Liver (tissue), 9 donors: ENCODE results near the gene EIPR1. TPM values are rescaled to one million over a fixed set of nuclear protein-coding genes. Genes with fewer than 3 reads are reported as not detected.

ENCODE experiments used
- DNase-seq: peaks from one replicate; pipeline ENCODE4 v3.0.0-alpha.2; 2017; ENCODE audit warnings: low spot score
- H3K27ac ChIP-seq, 2 donors: one replicate each; pipeline ENCODE4 v1.7.0; 2013; ENCODE audit warnings: inconsistent platforms in 2 of 2, low read length in 2 of 2, control low read depth in 1 of 2, low read depth in 1 of 2, mild to moderate bottlenecking in 1 of 2
- H3K27me3 ChIP-seq, 4 donors: one replicate each; pipeline versions ENCODE4 v1.6.1 to v1.7.0; 2013; ENCODE audit warnings: low read length in 3 of 4, inconsistent platforms in 1 of 4, mild to moderate bottlenecking in 1 of 4, moderate library complexity in 1 of 4; ENCODE audit not compliant: control insufficient read depth in 4 of 4, insufficient read depth in 4 of 4
- H3K36me3 ChIP-seq, 4 donors: one replicate each; pipeline versions ENCODE4 v1.6.1 to v1.7.0; 2013; ENCODE audit warnings: low read length in 3 of 4, mild to moderate bottlenecking in 3 of 4, low read depth in 1 of 4, moderate library complexity in 1 of 4; ENCODE audit not compliant: control insufficient read depth in 4 of 4, insufficient read depth in 3 of 4
- H3K4me1 ChIP-seq, 4 donors: one replicate each; pipeline versions ENCODE4 v1.6.1 to v1.7.0; 2013; ENCODE audit warnings: low read length in 3 of 4, mild to moderate bottlenecking in 3 of 4, moderate library complexity in 1 of 4; ENCODE audit not compliant: control insufficient read depth in 4 of 4, insufficient read depth in 4 of 4
- H3K4me3 ChIP-seq, 3 donors: one replicate each; pipeline versions ENCODE4 v1.6.1 to v1.7.0; 2013; ENCODE audit warnings: low read length in 3 of 3, control low read depth in 1 of 3, low read depth in 1 of 3, mild to moderate bottlenecking in 1 of 3
- H3K9ac ChIP-seq, 2 donors: one replicate each; pipeline ENCODE4 v1.7.0; 2013; ENCODE audit warnings: low read length in 2 of 2, mild to moderate bottlenecking in 2 of 2, moderate library complexity in 2 of 2, control low read depth in 1 of 2, low read depth in 1 of 2
- H3K9me3 ChIP-seq, 4 donors: one replicate each; pipeline versions ENCODE4 v1.6.1 to v1.7.0; 2013; ENCODE audit warnings: low read length in 3 of 4; ENCODE audit not compliant: control insufficient read depth in 4 of 4
- EGR1 ChIP-seq, 2 donors: IDR thresholded peaks; 2 replicates each; pipeline ENCODE4 v1.6.1; 2016 to 2018; ENCODE audit warnings: antibody characterized with exemption in 2 of 2, low read depth in 2 of 2
- FOXA1 ChIP-seq: IDR thresholded peaks from 2 replicates; pipeline ENCODE4 v1.6.1; 2016; ENCODE audit warnings: antibody characterized with exemption
- GABPA ChIP-seq, 2 donors: IDR thresholded peaks in 1 of 2; conservative IDR thresholded peaks in 1 of 2; 2 replicates each; pipeline ENCODE4 v1.6.1; 2016; ENCODE audit warnings: antibody characterized with exemption in 2 of 2, mild to moderate bottlenecking in 1 of 2, moderate library complexity in 1 of 2
- JUND ChIP-seq, 2 donors: IDR thresholded peaks; 2 replicates each; pipeline ENCODE4 v1.6.1; 2016; ENCODE audit warnings: antibody characterized with exemption in 2 of 2
- NR2F2 ChIP-seq: IDR thresholded peaks from 2 replicates; pipeline ENCODE4 v1.6.1; 2016; ENCODE audit warnings: antibody characterized with exemption
- RAD21 ChIP-seq, 2 donors: IDR thresholded peaks; 2 replicates each; pipeline ENCODE4 v1.6.1; 2016; ENCODE audit warnings: antibody characterized with exemption in 2 of 2, mild to moderate bottlenecking in 2 of 2
- RXRA ChIP-seq, 2 donors: IDR thresholded peaks; 2 replicates each; pipeline ENCODE4 v1.6.1; 2017 to 2018; ENCODE audit warnings: antibody characterized with exemption in 2 of 2, mild to moderate bottlenecking in 1 of 2
- SP1 ChIP-seq: IDR thresholded peaks from 2 replicates; pipeline ENCODE4 v1.6.1; 2018; ENCODE audit warnings: antibody characterized with exemption, mild to moderate bottlenecking
- TAF1 ChIP-seq: conservative IDR thresholded peaks from 2 replicates; pipeline ENCODE4 v1.6.1; 2016; ENCODE audit warnings: antibody characterized with exemption, mild to moderate bottlenecking
- YY1 ChIP-seq: IDR thresholded peaks from 2 replicates; pipeline ENCODE4 v1.6.1; 2016; ENCODE audit warnings: antibody characterized with exemption, mild to moderate bottlenecking
- WGBS: extraction: QIAGEN DNeasy Blood & Tissue Kit; methylation state at CpG from one replicate; pipeline ENCODE4 v1.1.7; 2013; 5-methylcytosine and 5-hydroxymethylcytosine counted together
- polyA plus RNA-seq, 2 donors: library from polyadenylated mRNA; stranded (reverse) in 1 of 2; unstranded in 1 of 2; fragments of 200-250 nt in 1 of 2; fragments of >200 nt in 1 of 2; fragmentation: Nextera tagmentation in 1 of 2; extraction: Ambion mirVana in 1 of 2; gene quantifications; one replicate each; pipeline versions ENCODE4 v1.2.1 to v1.2.3, GENCODE V29; 2013 to 2015
- total RNA-seq, 2 donors: library from RNA; depleted of rRNA; stranded (reverse); fragments of >200 nt; gene quantifications; one replicate each; pipeline ENCODE4 v1.2.3, GENCODE V29; 2014
- TF ChIP-seq, protein P1 (sequence below): IDR thresholded peaks from 2 replicates; pipeline ENCODE4 v1.6.1; 2016; ENCODE audit warnings: antibody characterized with exemption
- TF ChIP-seq, protein P2 (sequence below): IDR thresholded peaks from 2 replicates; pipeline ENCODE4 v1.6.1; 2016; ENCODE audit warnings: antibody characterized with exemption
- TF ChIP-seq, protein P3 (sequence below): fragments of 150-350 bp; IDR thresholded peaks from 2 replicates; pipeline ENCODE4 v1.5.1; 2017; ENCODE audit warnings: improper control_type of control experiment, low read depth, low read length; ENCODE audit not compliant: missing input control
- TF ChIP-seq, protein P4 (sequence below): IDR thresholded peaks from 2 replicates; pipeline ENCODE4 v1.6.1; 2016; ENCODE audit warnings: antibody characterized with exemption, mild to moderate bottlenecking
- donor health status: healthy.
- donor health status: healthy.
- donor health status: healthy.
- donor health status: healthy.
- donor health status: healthy.

The EIPR1 gene
- total and polyA plus RNA-seq, 4 donors: 7.6 to 12.1 (median 11.4) TPM

DNA sequence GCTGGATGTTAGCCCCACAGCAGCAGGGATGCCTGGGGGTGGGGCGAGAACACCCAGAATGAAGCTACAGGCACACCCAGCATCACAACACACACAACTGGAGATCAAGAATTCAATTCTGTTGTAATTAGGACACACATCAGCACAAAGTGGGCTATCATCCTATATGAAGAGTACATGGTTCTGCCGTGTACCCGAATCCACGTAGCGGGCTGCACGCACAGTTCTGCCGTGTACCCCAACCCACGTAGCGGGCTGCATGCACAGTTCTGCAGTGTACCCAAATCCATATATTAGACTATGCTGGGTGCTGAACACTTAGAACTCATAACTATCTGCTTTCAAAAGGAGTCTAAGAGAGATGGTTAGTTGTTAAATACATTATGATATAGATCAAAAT, 86.5 kb downstream of the EIPR1 start (continued):
- TF ChIP-seq GABPA (IDR thresholded peaks at IDR 0.05 in 1 of 2, conservative IDR thresholded peaks at IDR 0.05 in 1 of 2) (no peak), TAF1 (no peak), JUND (IDR thresholded peaks at IDR 0.05) (no peak), FOXA1 (no peak)
- TF ChIP-seq, protein P1, sequence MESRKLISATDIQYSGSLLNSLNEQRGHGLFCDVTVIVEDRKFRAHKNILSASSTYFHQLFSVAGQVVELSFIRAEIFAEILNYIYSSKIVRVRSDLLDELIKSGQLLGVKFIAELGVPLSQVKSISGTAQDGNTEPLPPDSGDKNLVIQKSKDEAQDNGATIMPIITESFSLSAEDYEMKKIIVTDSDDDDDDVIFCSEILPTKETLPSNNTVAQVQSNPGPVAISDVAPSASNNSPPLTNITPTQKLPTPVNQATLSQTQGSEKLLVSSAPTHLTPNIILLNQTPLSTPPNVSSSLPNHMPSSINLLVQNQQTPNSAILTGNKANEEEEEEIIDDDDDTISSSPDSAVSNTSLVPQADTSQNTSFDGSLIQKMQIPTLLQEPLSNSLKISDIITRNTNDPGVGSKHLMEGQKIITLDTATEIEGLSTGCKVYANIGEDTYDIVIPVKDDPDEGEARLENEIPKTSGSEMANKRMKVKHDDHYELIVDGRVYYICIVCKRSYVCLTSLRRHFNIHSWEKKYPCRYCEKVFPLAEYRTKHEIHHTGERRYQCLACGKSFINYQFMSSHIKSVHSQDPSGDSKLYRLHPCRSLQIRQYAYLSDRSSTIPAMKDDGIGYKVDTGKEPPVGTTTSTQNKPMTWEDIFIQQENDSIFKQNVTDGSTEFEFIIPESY: no peak

DNA sequence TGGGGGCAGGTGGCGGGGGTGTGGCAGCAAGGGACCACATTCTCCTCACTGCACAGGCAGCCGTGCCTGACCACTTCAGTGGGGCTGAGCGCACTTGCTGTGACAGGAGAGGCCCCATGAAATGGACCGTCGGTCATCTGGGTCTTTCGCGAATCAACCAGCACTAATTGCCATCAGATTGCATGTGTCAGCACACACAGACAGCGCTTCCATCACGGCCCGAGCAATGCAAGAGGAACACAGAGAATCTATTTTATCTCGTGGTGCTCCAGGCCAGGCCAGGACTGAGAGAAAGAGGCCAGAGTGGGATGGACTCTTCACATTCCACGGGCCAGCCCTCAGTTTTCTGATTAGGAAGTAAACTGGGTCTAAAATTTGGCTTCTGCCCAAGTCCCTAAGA, 87.0 kb downstream of the EIPR1 start:
- no peaks in the 10 kb centered on the region for H3K36me3 ChIP-seq
- no peak for DNase-seq
- no peaks in the 10 kb centered on the region for H3K9me3 ChIP-seq

More for the DNA sequence above, 87.0 kb downstream of the EIPR1 start:
- 83% methylated on average over 12 of the region's 12 CpGs for WGBS
- no peaks in the 10 kb centered on the region for H3K27me3 ChIP-seq
- no peak overlapping the region for H3K9ac ChIP-seq
- H3K4me1 ChIP-seq: no peaks in the 10 kb centered on the region
- no peak overlapping the region for H3K4me3 ChIP-seq
- no peak for TF ChIP-seq RXRA (IDR thresholded peaks at IDR 0.05)
- TF ChIP-seq, protein P2, sequence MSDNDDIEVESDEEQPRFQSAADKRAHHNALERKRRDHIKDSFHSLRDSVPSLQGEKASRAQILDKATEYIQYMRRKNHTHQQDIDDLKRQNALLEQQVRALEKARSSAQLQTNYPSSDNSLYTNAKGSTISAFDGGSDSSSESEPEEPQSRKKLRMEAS: no peak
- no peak for TF ChIP-seq NR2F2
- TF ChIP-seq EGR1 (IDR thresholded peaks at IDR 0.05; ENCODE audit: low read depth in 2 of 2): no peak
- TF ChIP-seq, protein P1: no peak
- TF ChIP-seq SP1: no peak
- no peak for TF ChIP-seq TAF1
- no peak for TF ChIP-seq YY1
- TF ChIP-seq, protein P3, sequence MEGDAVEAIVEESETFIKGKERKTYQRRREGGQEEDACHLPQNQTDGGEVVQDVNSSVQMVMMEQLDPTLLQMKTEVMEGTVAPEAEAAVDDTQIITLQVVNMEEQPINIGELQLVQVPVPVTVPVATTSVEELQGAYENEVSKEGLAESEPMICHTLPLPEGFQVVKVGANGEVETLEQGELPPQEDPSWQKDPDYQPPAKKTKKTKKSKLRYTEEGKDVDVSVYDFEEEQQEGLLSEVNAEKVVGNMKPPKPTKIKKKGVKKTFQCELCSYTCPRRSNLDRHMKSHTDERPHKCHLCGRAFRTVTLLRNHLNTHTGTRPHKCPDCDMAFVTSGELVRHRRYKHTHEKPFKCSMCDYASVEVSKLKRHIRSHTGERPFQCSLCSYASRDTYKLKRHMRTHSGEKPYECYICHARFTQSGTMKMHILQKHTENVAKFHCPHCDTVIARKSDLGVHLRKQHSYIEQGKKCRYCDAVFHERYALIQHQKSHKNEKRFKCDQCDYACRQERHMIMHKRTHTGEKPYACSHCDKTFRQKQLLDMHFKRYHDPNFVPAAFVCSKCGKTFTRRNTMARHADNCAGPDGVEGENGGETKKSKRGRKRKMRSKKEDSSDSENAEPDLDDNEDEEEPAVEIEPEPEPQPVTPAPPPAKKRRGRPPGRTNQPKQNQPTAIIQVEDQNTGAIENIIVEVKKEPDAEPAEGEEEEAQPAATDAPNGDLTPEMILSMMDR: no peak
- no peak for TF ChIP-seq RAD21 (IDR thresholded peaks at IDR 0.05)
- no peak for TF ChIP-seq GABPA (IDR thresholded peaks at IDR 0.05 in 1 of 2, conservative IDR thresholded peaks at IDR 0.05 in 1 of 2)
- TF ChIP-seq, protein P4, sequence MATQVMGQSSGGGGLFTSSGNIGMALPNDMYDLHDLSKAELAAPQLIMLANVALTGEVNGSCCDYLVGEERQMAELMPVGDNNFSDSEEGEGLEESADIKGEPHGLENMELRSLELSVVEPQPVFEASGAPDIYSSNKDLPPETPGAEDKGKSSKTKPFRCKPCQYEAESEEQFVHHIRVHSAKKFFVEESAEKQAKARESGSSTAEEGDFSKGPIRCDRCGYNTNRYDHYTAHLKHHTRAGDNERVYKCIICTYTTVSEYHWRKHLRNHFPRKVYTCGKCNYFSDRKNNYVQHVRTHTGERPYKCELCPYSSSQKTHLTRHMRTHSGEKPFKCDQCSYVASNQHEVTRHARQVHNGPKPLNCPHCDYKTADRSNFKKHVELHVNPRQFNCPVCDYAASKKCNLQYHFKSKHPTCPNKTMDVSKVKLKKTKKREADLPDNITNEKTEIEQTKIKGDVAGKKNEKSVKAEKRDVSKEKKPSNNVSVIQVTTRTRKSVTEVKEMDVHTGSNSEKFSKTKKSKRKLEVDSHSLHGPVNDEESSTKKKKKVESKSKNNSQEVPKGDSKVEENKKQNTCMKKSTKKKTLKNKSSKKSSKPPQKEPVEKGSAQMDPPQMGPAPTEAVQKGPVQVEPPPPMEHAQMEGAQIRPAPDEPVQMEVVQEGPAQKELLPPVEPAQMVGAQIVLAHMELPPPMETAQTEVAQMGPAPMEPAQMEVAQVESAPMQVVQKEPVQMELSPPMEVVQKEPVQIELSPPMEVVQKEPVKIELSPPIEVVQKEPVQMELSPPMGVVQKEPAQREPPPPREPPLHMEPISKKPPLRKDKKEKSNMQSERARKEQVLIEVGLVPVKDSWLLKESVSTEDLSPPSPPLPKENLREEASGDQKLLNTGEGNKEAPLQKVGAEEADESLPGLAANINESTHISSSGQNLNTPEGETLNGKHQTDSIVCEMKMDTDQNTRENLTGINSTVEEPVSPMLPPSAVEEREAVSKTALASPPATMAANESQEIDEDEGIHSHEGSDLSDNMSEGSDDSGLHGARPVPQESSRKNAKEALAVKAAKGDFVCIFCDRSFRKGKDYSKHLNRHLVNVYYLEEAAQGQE: no peak
- H3K27ac ChIP-seq: no peak overlapping the region
